ENCODE data around the gene CECR2.

The CECR2 gene

GRCh38 chr22:17342361-17342760 lies 26.9 kb upstream of the CECR2 start:
- H3K27me3 ChIP-seq (ENCODE audit: control insufficient read depth in 2 of 2, insufficient read depth in 2 of 2, low read length in 2 of 2) = no peaks in the 10 kb centered on the region
- no peaks in the 10 kb centered on the region for H3K9me3 ChIP-seq (ENCODE audit: control insufficient read depth in 2 of 2, low read length in 2 of 2)
- H3K4me1 ChIP-seq (ENCODE audit: control insufficient read depth in 2 of 2, insufficient read depth in 2 of 2, low read length in 2 of 2) = no peaks in the 10 kb centered on the region
- no peak overlapping the region for H3K27ac ChIP-seq (ENCODE audit: low read depth in 2 of 2, low read length in 2 of 2)
- H3K36me3 ChIP-seq (ENCODE audit: control insufficient read depth in 2 of 2, insufficient read depth in 2 of 2, low read length in 2 of 2) = no peaks in the 10 kb centered on the region
- no peak overlapping the region for H3K4me3 ChIP-seq (ENCODE audit: low read length in 2 of 2)
- no peak overlapping the region for H3K9ac ChIP-seq (ENCODE audit: low read depth in 1 of 2, low read length in 2 of 2)

GRCh38 chr22:17343766-17344165 lies 25.5 kb upstream of the CECR2 start:
- no peak overlapping the region for H3K4me3 ChIP-seq (ENCODE audit: low read length in 2 of 2)
- no peak overlapping the region for H3K27ac ChIP-seq (ENCODE audit: low read depth in 2 of 2, low read length in 2 of 2)
- H3K36me3 ChIP-seq (ENCODE audit: control insufficient read depth in 2 of 2, insufficient read depth in 2 of 2, low read length in 2 of 2) = no peaks in the 10 kb centered on the region
- no peak overlapping the region for H3K9ac ChIP-seq (ENCODE audit: low read depth in 1 of 2, low read length in 2 of 2)
- H3K27me3 ChIP-seq (ENCODE audit: control insufficient read depth in 2 of 2, insufficient read depth in 2 of 2, low read length in 2 of 2) = no peaks in the 10 kb centered on the region
- no peaks in the 10 kb centered on the region for H3K9me3 ChIP-seq (ENCODE audit: control insufficient read depth in 2 of 2, low read length in 2 of 2)
- H3K4me1 ChIP-seq (ENCODE audit: control insufficient read depth in 2 of 2, insufficient read depth in 2 of 2, low read length in 2 of 2) = no peaks in the 10 kb centered on the region

GRCh38 chr22:17346578-17346977 lies 22.7 kb upstream of the CECR2 start:
- Histone ChIP-seq H3K9ac (ENCODE audit: low read depth in 1 of 2, low read length in 2 of 2) (no peak overlapping the region), H3K9me3 (ENCODE audit: control insufficient read depth in 2 of 2, low read length in 2 of 2) (no peaks in the 10 kb centered on the region), H3K27me3 (ENCODE audit: control insufficient read depth in 2 of 2, insufficient read depth in 2 of 2, low read length in 2 of 2) (no peaks in the 10 kb centered on the region), H3K27ac (ENCODE audit: low read depth in 2 of 2, low read length in 2 of 2) (no peak overlapping the region), H3K4me1 (ENCODE audit: control insufficient read depth in 2 of 2, insufficient read depth in 2 of 2, low read length in 2 of 2) (no peaks in the 10 kb centered on the region), H3K36me3 (ENCODE audit: control insufficient read depth in 2 of 2, insufficient read depth in 2 of 2, low read length in 2 of 2) (no peaks in the 10 kb centered on the region), H3K4me3 (ENCODE audit: low read length in 2 of 2) (no peak overlapping the region)

GRCh38 chr22:17347724-17348123 lies 21.5 kb upstream of the CECR2 start:
- Histone ChIP-seq H3K27me3 (ENCODE audit: control insufficient read depth in 2 of 2, insufficient read depth in 2 of 2, low read length in 2 of 2) (no peaks in the 10 kb centered on the region), H3K9ac (ENCODE audit: low read depth in 1 of 2, low read length in 2 of 2) (no peak overlapping the region), H3K27ac (ENCODE audit: low read depth in 2 of 2, low read length in 2 of 2) (no peak overlapping the region), H3K9me3 (ENCODE audit: control insufficient read depth in 2 of 2, low read length in 2 of 2) (no peaks in the 10 kb centered on the region), H3K36me3 (ENCODE audit: control insufficient read depth in 2 of 2, insufficient read depth in 2 of 2, low read length in 2 of 2) (no peaks in the 10 kb centered on the region), H3K4me1 (ENCODE audit: control insufficient read depth in 2 of 2, insufficient read depth in 2 of 2, low read length in 2 of 2) (no peaks in the 10 kb centered on the region), H3K4me3 (ENCODE audit: low read length in 2 of 2) (no peak overlapping the region)

- Histone ChIP-seq H3K4me3 (ENCODE audit: low read length in 2 of 2) (no peak overlapping the region), H3K4me1 (ENCODE audit: control insufficient read depth in 2 of 2, insufficient read depth in 2 of 2, low read length in 2 of 2) (no peaks in the 10 kb centered on the region), H3K9ac (ENCODE audit: low read depth in 1 of 2, low read length in 2 of 2) (no peak overlapping the region), H3K36me3 (ENCODE audit: control insufficient read depth in 2 of 2, insufficient read depth in 2 of 2, low read length in 2 of 2) (no peaks in the 10 kb centered on the region), H3K9me3 (ENCODE audit: control insufficient read depth in 2 of 2, low read length in 2 of 2) (no peaks in the 10 kb centered on the region), H3K27ac (ENCODE audit: low read depth in 2 of 2, low read length in 2 of 2) (no peak overlapping the region), H3K27me3 (ENCODE audit: control insufficient read depth in 2 of 2, insufficient read depth in 2 of 2, low read length in 2 of 2) (no peaks in the 10 kb centered on the region)
Measured at GRCh38 chr22:17348464-17349103, 20.7 kb upstream of the CECR2 start.

GRCh38 chr22:17349172-17349571 lies 20.1 kb upstream of the CECR2 start:
- Histone ChIP-seq H3K9me3 (ENCODE audit: control insufficient read depth in 2 of 2, low read length in 2 of 2) (no peaks in the 10 kb centered on the region), H3K4me1 (ENCODE audit: control insufficient read depth in 2 of 2, insufficient read depth in 2 of 2, low read length in 2 of 2) (no peaks in the 10 kb centered on the region), H3K4me3 (ENCODE audit: low read length in 2 of 2) (no peak overlapping the region), H3K36me3 (ENCODE audit: control insufficient read depth in 2 of 2, insufficient read depth in 2 of 2, low read length in 2 of 2) (no peaks in the 10 kb centered on the region), H3K27ac (ENCODE audit: low read depth in 2 of 2, low read length in 2 of 2) (no peak overlapping the region), H3K9ac (ENCODE audit: low read depth in 1 of 2, low read length in 2 of 2) (no peak overlapping the region), H3K27me3 (ENCODE audit: control insufficient read depth in 2 of 2, insufficient read depth in 2 of 2, low read length in 2 of 2) (no peaks in the 10 kb centered on the region)

GRCh38 chr22:17350292-17350691 lies 19.0 kb upstream of the CECR2 start:
- H3K4me3 ChIP-seq (ENCODE audit: low read length in 2 of 2) = no peak overlapping the region
- H3K36me3 ChIP-seq (ENCODE audit: control insufficient read depth in 2 of 2, insufficient read depth in 2 of 2, low read length in 2 of 2) = no peaks in the 10 kb centered on the region
- H3K27me3 ChIP-seq (ENCODE audit: control insufficient read depth in 2 of 2, insufficient read depth in 2 of 2, low read length in 2 of 2) = no peaks in the 10 kb centered on the region
- H3K4me1 ChIP-seq (ENCODE audit: control insufficient read depth in 2 of 2, insufficient read depth in 2 of 2, low read length in 2 of 2) = no peaks in the 10 kb centered on the region
- H3K9me3 ChIP-seq (ENCODE audit: control insufficient read depth in 2 of 2, low read length in 2 of 2) = no peaks in the 10 kb centered on the region
- no peak overlapping the region for H3K27ac ChIP-seq (ENCODE audit: low read depth in 2 of 2, low read length in 2 of 2)
- H3K9ac ChIP-seq (ENCODE audit: low read depth in 1 of 2, low read length in 2 of 2) = no peak overlapping the region

- no peak overlapping the region for H3K4me3 ChIP-seq (ENCODE audit: low read length in 2 of 2)
- H3K9me3 ChIP-seq (ENCODE audit: control insufficient read depth in 2 of 2, low read length in 2 of 2) = no peaks in the 10 kb centered on the region
- H3K27me3 ChIP-seq (ENCODE audit: control insufficient read depth in 2 of 2, insufficient read depth in 2 of 2, low read length in 2 of 2) = no peaks in the 10 kb centered on the region
- no peak overlapping the region for H3K27ac ChIP-seq (ENCODE audit: low read depth in 2 of 2, low read length in 2 of 2)
- no peaks in the 10 kb centered on the region for H3K4me1 ChIP-seq (ENCODE audit: control insufficient read depth in 2 of 2, insufficient read depth in 2 of 2, low read length in 2 of 2)
- H3K9ac ChIP-seq (ENCODE audit: low read depth in 1 of 2, low read length in 2 of 2) = no peak overlapping the region
- no peaks in the 10 kb centered on the region for H3K36me3 ChIP-seq (ENCODE audit: control insufficient read depth in 2 of 2, insufficient read depth in 2 of 2, low read length in 2 of 2)
Measured at GRCh38 chr22:17352798-17353197, 16.5 kb upstream of the CECR2 start.

GRCh38 chr22:17357688-17358087 lies 11.6 kb upstream of the CECR2 start:
- no peaks in the 10 kb centered on the region for H3K36me3 ChIP-seq (ENCODE audit: control insufficient read depth in 2 of 2, insufficient read depth in 2 of 2, low read length in 2 of 2)
- no peak overlapping the region for H3K9ac ChIP-seq (ENCODE audit: low read depth in 1 of 2, low read length in 2 of 2)
- no peak overlapping the region for H3K4me3 ChIP-seq (ENCODE audit: low read length in 2 of 2)
- H3K27me3 ChIP-seq (ENCODE audit: control insufficient read depth in 2 of 2, insufficient read depth in 2 of 2, low read length in 2 of 2) = peaks cover 0 to 4% of the 10 kb centered on the region in 2 donors
- no peak overlapping the region for H3K27ac ChIP-seq (ENCODE audit: low read depth in 2 of 2, low read length in 2 of 2)
- no peaks in the 10 kb centered on the region for H3K4me1 ChIP-seq (ENCODE audit: control insufficient read depth in 2 of 2, insufficient read depth in 2 of 2, low read length in 2 of 2)
- no peaks in the 10 kb centered on the region for H3K9me3 ChIP-seq (ENCODE audit: control insufficient read depth in 2 of 2, low read length in 2 of 2)

GRCh38 chr22:17358415-17358814 lies 10.8 kb upstream of the CECR2 start:
- Histone ChIP-seq H3K4me3 (ENCODE audit: low read length in 2 of 2) (no peak overlapping the region), H3K4me1 (ENCODE audit: control insufficient read depth in 2 of 2, insufficient read depth in 2 of 2, low read length in 2 of 2) (no peaks in the 10 kb centered on the region), H3K9me3 (ENCODE audit: control insufficient read depth in 2 of 2, low read length in 2 of 2) (no peaks in the 10 kb centered on the region), H3K9ac (ENCODE audit: low read depth in 1 of 2, low read length in 2 of 2) (no peak overlapping the region), H3K27ac (ENCODE audit: low read depth in 2 of 2, low read length in 2 of 2) (no peak overlapping the region), H3K27me3 (ENCODE audit: control insufficient read depth in 2 of 2, insufficient read depth in 2 of 2, low read length in 2 of 2) (peaks cover 0 to 4% of the 10 kb centered on the region in 2 donors), H3K36me3 (ENCODE audit: control insufficient read depth in 2 of 2, insufficient read depth in 2 of 2, low read length in 2 of 2) (no peaks in the 10 kb centered on the region)

GRCh38 chr22:17359501-17359900 lies 9.8 kb upstream of the CECR2 start:
- Histone ChIP-seq H3K27ac (ENCODE audit: low read depth in 2 of 2, low read length in 2 of 2) (no peak overlapping the region), H3K27me3 (ENCODE audit: control insufficient read depth in 2 of 2, insufficient read depth in 2 of 2, low read length in 2 of 2) (peaks cover 0 to 4% of the 10 kb centered on the region in 2 donors), H3K9ac (ENCODE audit: low read depth in 1 of 2, low read length in 2 of 2) (no peak overlapping the region), H3K4me3 (ENCODE audit: low read length in 2 of 2) (no peak overlapping the region), H3K36me3 (ENCODE audit: control insufficient read depth in 2 of 2, insufficient read depth in 2 of 2, low read length in 2 of 2) (no peaks in the 10 kb centered on the region), H3K4me1 (ENCODE audit: control insufficient read depth in 2 of 2, insufficient read depth in 2 of 2, low read length in 2 of 2) (no peaks in the 10 kb centered on the region), H3K9me3 (ENCODE audit: control insufficient read depth in 2 of 2, low read length in 2 of 2) (no peaks in the 10 kb centered on the region)
